Lower leg skin (tissue), 4 donors: ENCODE measurements around the gene MYL9. TPM values are rescaled to one million over a fixed set of nuclear protein-coding genes. Genes with fewer than 3 reads are reported as not detected.
A peak's percentile ranks its signal among the peaks of the same experiment; 100 is the strongest.

ENCODE experiments used
- DNase-seq, 2 donors: peaks; one replicate each; pipeline ENCODE4 v3.0.0-alpha.2; 2019; ENCODE audit warnings: low spot score in 2 of 2
- H3K4me3 ChIP-seq: fragments of 200-600 bp; sonication (generic); 2 replicates; pipeline ENCODE4 v1.5.1; 2017; ENCODE audit warnings: mild to moderate bottlenecking, low read depth; ENCODE audit not compliant: poor library complexity, severe bottlenecking
- CTCF ChIP-seq, 3 donors: fragments of 450-650 bp; IDR thresholded peaks; one replicate each; pipeline ENCODE4 v1.5.1; 2016; ENCODE audit warnings: antibody characterized with exemption in 3 of 3, mild to moderate bottlenecking in 3 of 3, moderate library complexity in 2 of 3
- POLR2A ChIP-seq, 2 donors: fragments of 450-650 bp; IDR thresholded peaks; one replicate each; pipeline ENCODE4 v1.6.1; 2016 to 2017; ENCODE audit warnings: antibody characterized with exemption in 2 of 2, mild to moderate bottlenecking in 1 of 2, moderate library complexity in 1 of 2
- WGBS, 2 donors: methylation state at CpG; one replicate each; pipeline ENCODE4 v1.1.5; 2018; 5-methylcytosine and 5-hydroxymethylcytosine counted together
- intact Hi-C: fragments of 100-400 bp; cut with DNase I; formaldehyde crosslinking; loops from one replicate; pipeline ENCODE4 v1.15.0; 2023; ENCODE audit warnings: low total_unique reads
- total RNA-seq, 4 donors: library from RNA; depleted of rRNA; stranded (reverse); fragments of >200 nt; gene quantifications; one replicate each; pipeline ENCODE4 v1.1.0, GENCODE V29; 2016

MYL9 gene
- 10 to 100 TPM; 14.9 to 69.9 (median 36.3) TPM for total RNA-seq

- intact Hi-C loops: no loop called here
- TF ChIP-seq POLR2A (IDR thresholded peaks at IDR 0.05) (no peak), CTCF (IDR thresholded peaks at IDR 0.05) (no peak)
- DNase-seq: peak; percentile 71 to 96
- H3K4me3 ChIP-seq: peak within 1 kb of the TSS; percentile 45
- 0 to 2% methylated on average over 6 to 22 of the region's 41 CpGs for WGBS, 2 donors
Measured at GRCh38 chr20:36541227-36541767, at the start of gene MYL9. MYL9 (plus strand) TSS chr20:36541519; CDS start chr20:36544885, 3,366 bp downstream.

- TF ChIP-seq POLR2A (IDR thresholded peaks at IDR 0.05): no peak
- DNase-seq: no peak
- no peak overlapping the region for H3K4me3 ChIP-seq
- intact Hi-C loops: no loop called here
- 17 to 18% methylated on average over 8 of the region's 8 CpGs for WGBS, 2 donors
Measured at GRCh38 chr20:36491901-36492617, 49.3 kb upstream of the MYL9 start.

DNA sequence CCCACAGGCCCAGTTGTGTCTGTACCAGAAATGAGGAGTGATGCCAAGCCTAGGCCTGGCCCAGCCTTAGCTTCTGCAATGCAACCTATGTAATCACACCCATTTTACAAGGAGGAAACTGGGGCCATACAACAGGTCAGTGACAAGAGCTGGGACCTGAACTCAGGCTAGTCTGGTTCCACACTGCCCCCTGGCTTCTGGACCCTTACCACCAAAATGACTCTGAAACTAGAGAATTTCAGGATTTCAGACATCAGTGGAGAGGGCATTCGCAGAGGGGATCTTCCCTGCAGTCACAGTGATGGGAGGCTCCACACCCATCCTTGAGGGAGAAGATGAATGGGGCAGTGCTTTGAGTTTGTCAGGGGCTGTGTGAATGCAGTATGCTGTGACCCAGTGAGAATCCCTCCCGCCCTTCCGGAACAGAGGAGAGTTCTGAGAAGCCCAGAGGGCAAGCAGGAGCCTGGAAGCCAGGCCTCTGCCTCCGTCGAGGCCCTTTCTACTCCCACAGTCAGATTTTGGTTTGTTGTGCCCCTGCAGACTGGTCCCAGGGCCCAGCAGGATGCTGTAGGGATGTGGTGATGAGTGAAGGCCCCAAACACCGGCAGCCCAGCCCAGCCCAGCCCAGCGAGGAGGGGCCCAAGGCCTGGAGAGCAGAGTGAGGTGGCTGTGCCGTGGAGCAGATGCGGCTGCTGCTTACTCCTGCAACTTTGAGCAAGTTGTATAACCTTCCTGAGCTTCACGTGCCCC lies 48.1 kb upstream of the MYL9 start:
- TF ChIP-seq CTCF (IDR thresholded peaks at IDR 0.05) (no peak), POLR2A (IDR thresholded peaks at IDR 0.05) (no peak)
- WGBS, 2 donors: 39% methylated on average over 8 to 10 of the region's 10 CpGs
- no peak overlapping the region for H3K4me3 ChIP-seq
- DNase-seq: no peak
- intact Hi-C loops: no loop called here

GRCh38 chr20:36493801-36494114 lies 47.6 kb upstream of the MYL9 start:
- WGBS, 2 donors: 20 to 39% methylated on average over 7 of the region's 7 CpGs
- intact Hi-C loops: no loop called here
- no peak overlapping the region for H3K4me3 ChIP-seq
- peak; percentile 40 to 95 for DNase-seq
- TF ChIP-seq POLR2A (IDR thresholded peaks at IDR 0.05): no peak
- TF ChIP-seq CTCF (IDR thresholded peaks at IDR 0.05): no peak

DNA sequence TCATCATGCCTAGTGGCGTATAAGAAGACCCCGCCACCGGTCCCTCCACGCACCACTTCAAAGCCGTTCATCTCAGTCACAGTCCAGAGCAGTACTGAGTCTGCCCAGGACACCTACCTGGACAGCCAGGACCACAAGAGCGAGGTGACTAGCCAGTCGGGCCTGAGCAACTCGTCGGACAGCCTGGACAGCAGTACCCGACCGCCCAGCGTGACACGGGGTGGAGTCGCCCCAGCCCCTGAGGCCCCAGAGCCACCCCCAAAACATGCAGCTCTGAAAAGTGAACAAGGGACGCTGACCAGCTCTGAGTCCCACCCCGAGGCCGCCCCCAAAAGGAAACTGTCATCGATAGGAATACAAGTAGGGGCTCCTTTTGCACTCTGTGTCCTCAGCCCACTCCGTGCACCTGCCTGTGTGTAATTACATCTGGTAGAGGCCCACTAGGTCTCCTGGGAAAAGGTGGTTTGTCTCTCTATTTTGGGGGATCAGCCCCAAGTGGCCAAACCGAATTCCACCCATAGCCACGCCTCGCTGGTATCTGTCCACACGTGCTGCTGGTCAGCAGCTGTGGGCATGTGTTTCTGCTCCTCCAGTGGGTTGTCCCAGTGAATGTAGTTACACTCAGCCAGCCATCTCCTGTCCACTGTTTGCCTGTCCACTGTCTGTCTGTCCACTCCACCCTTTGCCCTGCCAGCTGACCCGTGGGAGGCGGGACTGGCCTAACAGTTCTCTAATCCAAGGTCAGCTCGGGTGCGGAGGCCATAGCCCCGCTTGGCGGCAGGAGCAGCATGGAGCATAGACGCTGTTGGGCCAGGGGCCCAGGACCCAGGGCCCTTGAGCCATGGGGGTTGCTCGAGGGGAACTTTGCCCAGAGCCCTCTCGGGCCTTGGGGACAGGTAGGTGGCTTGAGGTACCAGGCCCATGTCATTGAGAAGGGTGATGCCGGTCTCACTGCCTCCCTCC lies 44.3 kb upstream of the MYL9 start:
- no peak overlapping the region for H3K4me3 ChIP-seq
- no peak for DNase-seq
- no peak for TF ChIP-seq CTCF (IDR thresholded peaks at IDR 0.05)
- TF ChIP-seq POLR2A (IDR thresholded peaks at IDR 0.05): no peak
- intact Hi-C loops: no loop called here
- 94 to 95% methylated on average over 33 of the region's 33 CpGs for WGBS, 2 donors
